Upper lobe of left lung (tissue), 4 donors: ENCODE results near the gene AMIGO2.

Experiments used
- CTCF ChIP-seq, 6 experiments: fragments of 450-650 bp in 4 of 6; fragments of 200-600 bp in 2 of 6; sonication (generic) in 2 of 6; IDR thresholded peaks; one replicate each; pipeline ENCODE4 v1.5.1; 2016 to 2019; ENCODE audit warnings: antibody characterized with exemption in 6 of 6
- POLR2A ChIP-seq, 4 donors: fragments of 450-650 bp; IDR thresholded peaks; one replicate each; pipeline ENCODE4 v1.5.1; 2016 to 2017; ENCODE audit warnings: antibody characterized with exemption in 4 of 4, mild to moderate bottlenecking in 2 of 4

- no peak for TF ChIP-seq CTCF (IDR thresholded peaks at IDR 0.05)
- no peak for TF ChIP-seq POLR2A (IDR thresholded peaks at IDR 0.05)
These were observed 44.0 kb upstream of the AMIGO2 start for GRCh38 chr12:47123730-47124129.
